ENCODE measurements around the gene SULT1A1.

Gene SULT1A1

DNA sequence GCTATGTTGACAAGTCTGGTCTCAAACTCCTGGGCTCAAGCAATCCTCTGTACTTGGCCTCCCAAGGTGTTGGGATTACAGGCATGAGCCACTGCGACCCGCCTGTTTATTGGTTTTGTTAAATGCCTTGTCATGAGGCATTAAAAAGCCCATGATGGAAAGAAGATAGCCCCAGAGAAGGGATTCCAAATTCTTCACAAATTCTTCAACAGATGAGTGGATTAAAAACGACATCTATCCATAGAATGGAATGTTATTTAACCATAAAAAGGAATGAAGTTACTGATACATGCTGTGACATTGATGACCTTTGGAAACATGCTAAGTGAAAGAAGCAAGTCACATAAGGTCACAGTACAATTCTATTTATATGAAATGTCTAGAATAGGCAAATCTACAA, 51.4 kb downstream of the SULT1A1 start:
- no peak for DNase-seq (ENCODE audit: low read depth)

DNA sequence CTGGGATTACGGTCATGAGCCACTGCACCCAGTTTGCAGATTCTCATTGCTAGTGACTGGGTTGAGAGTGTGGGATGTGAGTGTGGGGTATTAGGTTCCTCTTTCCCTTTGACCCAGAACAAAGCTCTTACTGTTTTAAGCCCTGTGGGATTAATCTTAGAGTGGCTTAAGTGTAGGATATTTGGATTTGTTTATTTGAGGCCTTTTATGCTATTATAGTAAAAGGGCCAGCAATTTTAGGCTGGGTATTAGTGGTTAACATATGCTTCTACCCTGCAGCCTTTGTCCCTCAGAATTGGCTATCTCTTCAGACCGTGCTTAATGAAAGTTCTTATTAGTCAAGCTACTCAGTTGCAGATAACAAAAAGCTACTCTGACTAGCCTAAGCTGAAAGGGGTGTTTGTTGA, 52.9 kb downstream of the SULT1A1 start:
- no peak for DNase-seq (ENCODE audit: low read depth)

DNA sequence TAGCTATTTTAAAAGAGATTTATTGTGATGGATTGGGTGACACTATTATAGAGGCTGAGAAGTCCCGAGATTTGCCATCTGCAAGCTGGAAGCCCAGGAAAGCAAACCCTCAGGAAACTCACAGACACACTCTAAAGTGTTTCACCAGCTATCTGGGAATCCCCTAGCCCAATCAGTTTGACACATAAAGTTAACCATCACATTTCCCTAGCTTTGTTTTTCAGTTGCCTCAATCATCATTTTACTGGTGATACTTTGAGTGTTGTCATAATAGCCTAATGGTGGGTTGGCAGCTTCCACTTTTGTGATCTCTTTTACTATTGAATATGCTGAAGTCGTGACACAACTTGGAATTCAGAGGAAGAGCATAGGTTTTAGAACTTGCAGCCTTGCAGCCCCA, 54.3 kb downstream of the SULT1A1 start:
- no peak for DNase-seq (ENCODE audit: low read depth)
